ENCODE measurements around the gene RAB8B. TPM values are rescaled to one million over a fixed set of nuclear protein-coding genes. Genes with fewer than 3 reads are reported as not detected.
A peak's percentile ranks its signal among the peaks of the same experiment; 100 is the strongest.

RAB8B gene
- total RNA-seq, 3 donors from 2014 or later, result 31.3 to 46.2 (median 36.7) TPM

DNA sequence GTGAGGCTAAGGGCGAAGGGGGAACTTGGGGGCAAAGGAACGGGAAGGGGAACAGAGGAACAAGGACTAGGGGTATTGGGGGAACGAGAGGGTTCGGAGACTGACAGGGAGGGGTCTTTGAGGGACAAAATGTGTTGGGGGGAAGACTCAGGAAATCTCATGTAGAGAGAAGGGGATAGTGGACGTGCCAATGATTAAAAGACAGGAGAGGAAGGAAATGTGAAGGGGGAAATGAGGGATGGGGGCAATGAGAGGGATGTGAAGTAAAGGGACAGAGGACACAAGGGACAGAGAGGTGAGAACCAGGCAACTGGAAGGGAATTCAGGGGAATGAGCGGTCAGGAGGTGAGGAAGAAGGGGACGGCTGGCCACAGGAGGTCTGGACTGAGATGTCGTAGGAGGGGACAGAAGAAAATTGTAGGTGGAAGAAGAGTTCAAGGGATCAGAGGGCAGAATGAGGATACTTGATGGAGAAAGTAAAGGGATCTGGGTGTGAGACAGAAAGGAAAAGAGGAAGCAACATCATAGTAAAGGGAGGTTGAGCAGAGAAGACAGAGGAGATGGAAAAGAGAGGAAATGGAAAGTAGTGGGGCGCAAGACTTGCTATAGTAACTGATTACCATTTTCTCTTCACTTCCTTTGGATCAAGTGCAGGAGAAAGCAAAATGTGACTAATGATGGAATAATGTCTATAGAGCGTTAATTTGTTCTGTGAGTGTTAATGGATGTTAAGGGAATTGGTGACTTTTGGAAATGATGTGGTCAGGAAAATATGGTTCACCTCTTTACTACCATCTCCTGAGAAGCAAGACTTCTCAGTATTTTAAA is 749 bp downstream of the RAB8B start:
- H3K9me3 ChIP-seq, result no peaks in the 10 kb centered on the region
- H3K36me3 ChIP-seq, result no peaks in the 10 kb centered on the region
- H3K4me3 ChIP-seq, result peak overlapping the region; percentile 80 to 87 (median 84)
- intact Hi-C loops (cut with DNase I; ENCODE audit: low total_unique reads), result no loop called here
- TF ChIP-seq POLR2AphosphoS5 (IDR thresholded peaks at IDR 0.05), result no peak
- no peak for TF ChIP-seq POLR2A (IDR thresholded peaks at IDR 0.05)
- TF ChIP-seq, protein P1, sequence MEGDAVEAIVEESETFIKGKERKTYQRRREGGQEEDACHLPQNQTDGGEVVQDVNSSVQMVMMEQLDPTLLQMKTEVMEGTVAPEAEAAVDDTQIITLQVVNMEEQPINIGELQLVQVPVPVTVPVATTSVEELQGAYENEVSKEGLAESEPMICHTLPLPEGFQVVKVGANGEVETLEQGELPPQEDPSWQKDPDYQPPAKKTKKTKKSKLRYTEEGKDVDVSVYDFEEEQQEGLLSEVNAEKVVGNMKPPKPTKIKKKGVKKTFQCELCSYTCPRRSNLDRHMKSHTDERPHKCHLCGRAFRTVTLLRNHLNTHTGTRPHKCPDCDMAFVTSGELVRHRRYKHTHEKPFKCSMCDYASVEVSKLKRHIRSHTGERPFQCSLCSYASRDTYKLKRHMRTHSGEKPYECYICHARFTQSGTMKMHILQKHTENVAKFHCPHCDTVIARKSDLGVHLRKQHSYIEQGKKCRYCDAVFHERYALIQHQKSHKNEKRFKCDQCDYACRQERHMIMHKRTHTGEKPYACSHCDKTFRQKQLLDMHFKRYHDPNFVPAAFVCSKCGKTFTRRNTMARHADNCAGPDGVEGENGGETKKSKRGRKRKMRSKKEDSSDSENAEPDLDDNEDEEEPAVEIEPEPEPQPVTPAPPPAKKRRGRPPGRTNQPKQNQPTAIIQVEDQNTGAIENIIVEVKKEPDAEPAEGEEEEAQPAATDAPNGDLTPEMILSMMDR (IDR thresholded peaks at IDR 0.05), result no peak
- no peaks in the 10 kb centered on the region for H3K4me1 ChIP-seq
- no peaks in the 10 kb centered on the region for H3K27me3 ChIP-seq
- H3K27ac ChIP-seq, result peak overlapping the region; percentile 88 to 90
- no peak for DNase-seq (ENCODE audit: low spot score in 2 of 2)

DNA sequence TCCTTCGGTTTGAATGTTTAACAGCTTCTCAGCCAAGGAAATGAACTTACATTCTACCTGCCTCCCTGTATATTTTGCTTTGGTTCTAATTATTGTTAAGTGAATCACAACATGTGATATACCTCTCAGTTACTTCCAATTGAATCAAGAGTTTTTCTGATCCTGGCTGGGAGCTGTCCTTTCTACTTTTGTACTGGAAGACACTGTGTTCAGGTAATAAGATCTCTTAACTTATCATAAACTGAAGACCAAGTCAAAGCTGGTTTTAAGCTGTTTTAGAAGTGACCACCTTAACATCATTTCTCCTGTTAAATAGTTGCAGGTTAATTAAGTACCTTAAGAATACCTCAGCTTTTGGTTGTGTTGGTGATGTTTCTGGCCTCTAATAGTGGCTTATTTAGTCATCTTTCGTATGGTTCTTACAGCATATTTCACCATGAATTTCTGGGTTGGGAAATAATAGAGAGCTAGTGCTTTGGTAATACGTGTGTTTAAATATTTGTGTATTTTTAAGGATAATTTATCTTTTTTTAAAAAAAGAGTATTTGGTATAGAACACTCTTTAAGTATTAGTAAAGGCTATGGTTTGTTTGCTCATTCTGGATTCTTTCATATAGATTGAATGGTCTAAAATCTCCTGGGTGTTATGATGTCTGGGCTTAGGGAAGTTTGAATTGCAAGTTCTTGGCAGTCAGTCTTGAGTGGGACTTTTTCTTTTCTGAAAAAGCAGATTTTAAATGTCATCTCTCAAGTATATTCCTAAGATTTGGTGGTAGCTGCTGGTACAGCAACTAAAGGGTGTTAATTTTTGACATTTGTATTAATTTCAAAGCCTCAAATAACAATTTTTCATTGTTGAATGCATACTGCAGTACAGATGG is 1.6 kb downstream of the RAB8B start:
- Histone ChIP-seq H3K9me3 (no peaks in the 10 kb centered on the region), H3K27me3 (no peaks in the 10 kb centered on the region), H3K27ac (peak overlapping the region; percentile 88 to 90), H3K36me3 (no peaks in the 10 kb centered on the region), H3K4me3 (peak overlapping the region; percentile 80 to 87 (median 84)), H3K4me1 (no peaks in the 10 kb centered on the region)
- no peak for DNase-seq (ENCODE audit: low spot score in 2 of 2)
- intact Hi-C loops (cut with DNase I; ENCODE audit: low total_unique reads), result no loop called here
- TF ChIP-seq, protein P1 (IDR thresholded peaks at IDR 0.05), result peak in 1 of 3 donors; percentile 10
- TF ChIP-seq POLR2AphosphoS5 (IDR thresholded peaks at IDR 0.05), result no peak

DNA sequence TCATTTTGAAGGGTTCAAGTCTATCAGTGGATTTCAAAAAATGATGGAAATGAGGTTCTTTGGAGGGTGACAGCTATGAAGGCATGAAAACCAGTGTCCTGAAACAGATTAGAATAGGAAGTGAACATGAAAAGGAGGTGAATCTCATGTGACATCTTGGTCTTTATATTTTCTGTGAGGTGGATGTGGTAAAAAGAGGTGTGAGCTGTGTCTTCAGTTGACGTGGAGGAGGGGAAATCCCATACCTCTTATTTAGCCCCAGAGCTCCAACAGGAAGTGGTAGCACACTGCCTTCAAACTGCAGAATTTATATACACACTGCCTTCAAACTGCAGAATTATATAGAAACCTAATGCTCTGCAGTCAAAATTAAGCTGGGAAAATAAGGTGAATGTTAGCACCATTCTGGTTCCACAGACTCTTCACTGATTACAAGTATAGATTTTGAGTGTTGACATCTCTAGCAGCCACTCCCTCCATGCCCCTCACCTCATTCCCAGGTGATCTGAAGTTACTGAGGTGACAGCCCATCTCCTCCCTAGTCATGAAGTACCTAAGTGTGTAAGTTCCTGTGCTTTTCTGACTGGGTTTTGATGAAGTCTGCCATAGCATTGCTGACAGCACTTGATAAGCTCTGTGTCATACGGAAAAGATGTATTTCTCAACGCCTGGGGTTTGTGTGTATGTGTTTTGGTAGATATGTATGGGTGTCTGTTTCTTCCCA is 2.7 kb downstream of the RAB8B start:
- Histone ChIP-seq H3K4me3 (peak overlapping the region in 1 of 3 donors; percentile 31), H3K36me3 (no peaks in the 10 kb centered on the region), H3K27ac (no peak overlapping the region), H3K4me1 (no peaks in the 10 kb centered on the region), H3K27me3 (no peaks in the 10 kb centered on the region), H3K9me3 (no peaks in the 10 kb centered on the region)
- TF ChIP-seq POLR2A (IDR thresholded peaks at IDR 0.05) (no peak), POLR2AphosphoS5 (IDR thresholded peaks at IDR 0.05) (no peak)
- TF ChIP-seq, protein P1 (IDR thresholded peaks at IDR 0.05), result no peak
- intact Hi-C loops (cut with DNase I; ENCODE audit: low total_unique reads), result no loop called here
- DNase-seq (ENCODE audit: low spot score in 2 of 2), result no peak

DNA sequence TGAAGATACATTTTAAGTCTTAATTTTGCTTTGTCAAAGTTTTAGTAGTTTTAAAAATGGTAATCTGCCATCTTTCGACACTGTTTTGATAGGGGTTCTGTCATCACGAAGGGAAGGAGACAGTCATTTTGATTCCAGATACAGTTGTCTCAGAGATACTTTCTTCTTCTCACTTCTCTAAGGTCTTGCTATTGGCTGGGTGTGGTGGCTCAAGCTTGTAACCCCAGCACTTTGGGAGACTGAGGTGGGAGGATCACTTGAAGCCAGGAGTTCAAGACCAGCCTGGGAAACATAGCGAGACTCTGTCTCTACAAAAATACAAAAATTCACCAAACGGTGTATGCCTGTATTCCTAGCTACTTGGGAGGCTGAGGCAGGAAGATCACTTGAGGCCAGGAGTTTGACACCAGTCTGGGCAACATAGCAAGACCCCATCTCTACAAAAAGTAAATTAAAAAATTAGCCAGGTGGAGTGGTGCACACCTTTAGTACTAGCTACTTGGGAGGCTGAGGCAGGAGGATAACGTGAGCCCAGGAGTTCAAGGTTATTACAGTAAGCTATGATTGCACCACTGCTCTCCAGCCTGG is 3.3 kb downstream of the RAB8B start:
- TF ChIP-seq, protein P1 (IDR thresholded peaks at IDR 0.05), result no peak
- no peak for TF ChIP-seq POLR2A (IDR thresholded peaks at IDR 0.05)
- no peak for TF ChIP-seq POLR2AphosphoS5 (IDR thresholded peaks at IDR 0.05)
- H3K36me3 ChIP-seq, result no peaks in the 10 kb centered on the region
- no peak overlapping the region for H3K4me3 ChIP-seq
- intact Hi-C loops (cut with DNase I; ENCODE audit: low total_unique reads), result no loop called here
- peak in 1 of 2 donors; percentile 6 for DNase-seq (ENCODE audit: low spot score in 2 of 2)
- H3K27me3 ChIP-seq, result no peaks in the 10 kb centered on the region
- no peak overlapping the region for H3K27ac ChIP-seq
- no peaks in the 10 kb centered on the region for H3K9me3 ChIP-seq
- H3K4me1 ChIP-seq, result no peaks in the 10 kb centered on the region

Measured in breast epithelium (tissue), 4 donors.